Measurements from ENCODE around the gene MSI2.

DNA sequence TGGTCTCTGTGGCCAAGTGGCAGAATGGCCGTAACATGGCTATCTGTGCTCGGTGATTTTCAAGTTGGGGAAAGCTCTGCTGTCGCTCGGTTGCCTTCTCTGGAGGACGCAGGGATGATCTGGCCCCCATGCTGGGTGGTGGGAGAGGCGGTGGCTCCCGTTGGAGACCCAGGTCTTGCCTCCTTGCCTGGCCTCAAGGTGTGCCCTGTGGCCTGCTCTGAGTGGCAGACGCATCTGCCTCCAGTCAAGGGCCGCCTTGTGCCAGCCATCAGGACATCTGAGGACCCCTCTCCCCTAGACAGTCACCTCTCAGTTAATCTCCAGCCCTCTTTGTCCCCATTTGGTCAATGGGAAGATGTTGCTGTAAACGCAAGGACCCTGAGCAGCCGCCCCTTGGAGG lies 322.9 kb downstream of the MSI2 start:
- TF ChIP-seq, protein P1, sequence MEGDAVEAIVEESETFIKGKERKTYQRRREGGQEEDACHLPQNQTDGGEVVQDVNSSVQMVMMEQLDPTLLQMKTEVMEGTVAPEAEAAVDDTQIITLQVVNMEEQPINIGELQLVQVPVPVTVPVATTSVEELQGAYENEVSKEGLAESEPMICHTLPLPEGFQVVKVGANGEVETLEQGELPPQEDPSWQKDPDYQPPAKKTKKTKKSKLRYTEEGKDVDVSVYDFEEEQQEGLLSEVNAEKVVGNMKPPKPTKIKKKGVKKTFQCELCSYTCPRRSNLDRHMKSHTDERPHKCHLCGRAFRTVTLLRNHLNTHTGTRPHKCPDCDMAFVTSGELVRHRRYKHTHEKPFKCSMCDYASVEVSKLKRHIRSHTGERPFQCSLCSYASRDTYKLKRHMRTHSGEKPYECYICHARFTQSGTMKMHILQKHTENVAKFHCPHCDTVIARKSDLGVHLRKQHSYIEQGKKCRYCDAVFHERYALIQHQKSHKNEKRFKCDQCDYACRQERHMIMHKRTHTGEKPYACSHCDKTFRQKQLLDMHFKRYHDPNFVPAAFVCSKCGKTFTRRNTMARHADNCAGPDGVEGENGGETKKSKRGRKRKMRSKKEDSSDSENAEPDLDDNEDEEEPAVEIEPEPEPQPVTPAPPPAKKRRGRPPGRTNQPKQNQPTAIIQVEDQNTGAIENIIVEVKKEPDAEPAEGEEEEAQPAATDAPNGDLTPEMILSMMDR (IDR thresholded peaks at IDR 0.05), result no peak
- no peak for TF ChIP-seq POLR2A (IDR thresholded peaks at IDR 0.05)

Measured in adrenal gland (tissue), 5 donors.